Lung (tissue), 12 donors: ENCODE data around the gene ST3GAL3. TPM values are rescaled to one million over a fixed set of nuclear protein-coding genes. Genes with fewer than 3 reads are reported as not detected.

ENCODE experiments used
- ATAC-seq: fragments of 200-7000 bp; cut with Tn5 transposase; one replicate; pipeline ENCODE4 v1.9.1; 2020; ENCODE audit warnings: moderate number of reproducible peaks; ENCODE audit not compliant: insufficient read depth, low FRiP score
- DNase-seq, 3 donors: peaks; one replicate each; pipeline ENCODE4 v3.0.0-alpha.2; 2013 to 2017
- H3K27ac ChIP-seq, 2 donors: one replicate each; pipeline ENCODE4 v1.5.1; 2013; ENCODE audit warnings: mild to moderate bottlenecking in 2 of 2, moderate library complexity in 2 of 2, control low read depth in 1 of 2, inconsistent platforms in 1 of 2, low read depth in 1 of 2, low read length in 1 of 2
- H3K27me3 ChIP-seq, 3 donors: one replicate each; pipeline ENCODE4 v1.5.1; 2013; ENCODE audit warnings: low read length in 2 of 3; ENCODE audit not compliant: control insufficient read depth in 3 of 3, insufficient read depth in 3 of 3
- H3K36me3 ChIP-seq, 4 donors: one replicate each; pipeline ENCODE4 v1.5.1; 2013; ENCODE audit warnings: low read length in 4 of 4, mild to moderate bottlenecking in 1 of 4, moderate library complexity in 1 of 4; ENCODE audit not compliant: control insufficient read depth in 4 of 4, insufficient read depth in 4 of 4
- H3K4me1 ChIP-seq, 5 donors: one replicate each; pipeline ENCODE4 v1.5.1; 2013; ENCODE audit warnings: low read length in 5 of 5, mild to moderate bottlenecking in 2 of 5, moderate library complexity in 1 of 5; ENCODE audit not compliant: control insufficient read depth in 5 of 5, insufficient read depth in 5 of 5
- H3K4me3 ChIP-seq: one replicate; pipeline ENCODE4 v1.5.1; 2013; ENCODE audit warnings: mild to moderate bottlenecking, control low read depth, moderate library complexity
- H3K9ac ChIP-seq, 2 donors: one replicate each; pipeline ENCODE4 v1.5.1; 2013; ENCODE audit warnings: low read length in 2 of 2, control low read depth in 1 of 2; ENCODE audit not compliant: insufficient read depth in 1 of 2
- H3K9me3 ChIP-seq, 4 donors: one replicate each; pipeline ENCODE4 v1.5.1; 2013; ENCODE audit warnings: low read length in 3 of 4, mild to moderate bottlenecking in 1 of 4, moderate library complexity in 1 of 4; ENCODE audit not compliant: control insufficient read depth in 4 of 4, insufficient read depth in 3 of 4
- WGBS, 2 donors: extraction: QIAGEN DNeasy Blood & Tissue Kit; methylation state at CpG; one replicate each; pipeline ENCODE4 v1.1.7; 2013; 5-methylcytosine and 5-hydroxymethylcytosine counted together
- polyA plus RNA-seq, 2 donors: library from polyadenylated mRNA; stranded (reverse); fragments of 200-250 nt; gene quantifications; one replicate each; pipeline ENCODE4 v1.2.1, GENCODE V29; 2013
- total RNA-seq, 2 donors: library from RNA; depleted of rRNA in 1 of 2; stranded (reverse); fragments of >200 nt in 1 of 2; gene quantifications; one replicate each; pipeline ENCODE4 v1.2.1, GENCODE V29; 2014 to 2021
- TF ChIP-seq, protein P1 (sequence below): IDR thresholded peaks from 2 replicates; pipeline ENCODE4 v1.5.1; 2012; ENCODE audit warnings: mild to moderate bottlenecking; ENCODE audit errors: control extremely low read depth, extremely low read depth
- donor health status: control.
- donor health status: control.
- donor health status: Bipolar disorder and iron deficiency.
- donor health status: healthy.
- donor health status: DM: yes; HTN: yes; CAD: no.

The ST3GAL3 gene
- total and polyA plus RNA-seq, 4 donors = 8.4 to 28.0 (median 17.1) TPM

DNA sequence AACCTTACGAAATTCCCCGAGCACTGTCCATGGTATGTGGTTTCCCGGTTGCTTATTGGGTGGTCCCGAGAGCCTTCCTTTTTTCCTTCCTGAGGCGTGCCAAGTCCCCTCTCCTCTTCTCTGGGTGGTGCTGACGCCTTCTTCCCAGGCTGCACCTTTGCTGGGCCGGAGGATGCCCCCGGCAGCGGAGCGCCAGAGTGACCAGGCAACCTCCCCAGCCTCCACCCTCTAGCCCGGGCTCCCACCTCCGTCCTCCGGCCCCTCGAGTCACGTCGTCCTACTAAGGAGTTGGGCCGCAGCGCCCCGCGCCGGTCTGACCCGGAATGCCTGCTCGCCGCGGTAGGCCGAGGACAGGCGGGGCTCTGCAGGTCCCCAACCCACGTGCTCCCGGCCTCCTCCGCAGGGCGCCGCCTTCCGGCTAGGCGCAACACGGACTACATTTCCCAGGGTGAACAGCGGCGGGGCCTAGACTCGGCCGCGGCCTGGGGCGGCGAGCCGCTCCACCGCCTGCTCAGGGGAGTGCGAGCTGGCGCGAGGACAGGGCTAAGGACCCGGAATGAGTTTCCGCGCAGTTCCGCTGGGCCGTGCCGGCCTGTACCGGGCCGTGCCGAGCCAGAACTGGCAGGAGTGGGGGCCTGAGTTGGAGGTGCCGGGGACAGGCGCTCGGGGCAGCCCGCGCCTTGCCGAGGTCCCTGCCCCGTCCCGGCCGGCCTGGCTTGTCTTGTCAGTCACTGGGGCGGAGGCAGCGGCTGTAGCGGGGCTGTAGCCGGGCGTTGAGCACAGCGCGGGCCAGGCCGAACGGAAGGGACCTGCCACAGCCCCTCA, 239.1 kb downstream of the ST3GAL3 start, which contains the start of gene IPO13:
Gene IPO13 (plus strand): TSS at position 715 of the 825 bp plus-strand sequence. CDS start 651 bp downstream, outside the sequence.
- Histone ChIP-seq H3K36me3 (peaks cover 0 to 10% (median 0%) of the 10 kb centered on the region in 4 donors), H3K9me3 (no peaks in the 10 kb centered on the region), H3K27ac (peak within 1 kb of the TSS; percentile 97 to 99), H3K4me1 (peaks cover 3 to 20% (median 13%) of the 10 kb centered on the region in 5 donors), H3K9ac (peak within 1 kb of the TSS; percentile 40 to 89), H3K4me3 (peak within 1 kb of the TSS; percentile 71), H3K27me3 (no peaks in the 10 kb centered on the region)
- DNase-seq (peak; percentile 96 to 97 (median 96)), ATAC-seq (peak; percentile 98)
- WGBS, 2 donors = 0 to 1% methylated on average over 72 to 74 of the region's 74 CpGs
- TF ChIP-seq, protein P1, sequence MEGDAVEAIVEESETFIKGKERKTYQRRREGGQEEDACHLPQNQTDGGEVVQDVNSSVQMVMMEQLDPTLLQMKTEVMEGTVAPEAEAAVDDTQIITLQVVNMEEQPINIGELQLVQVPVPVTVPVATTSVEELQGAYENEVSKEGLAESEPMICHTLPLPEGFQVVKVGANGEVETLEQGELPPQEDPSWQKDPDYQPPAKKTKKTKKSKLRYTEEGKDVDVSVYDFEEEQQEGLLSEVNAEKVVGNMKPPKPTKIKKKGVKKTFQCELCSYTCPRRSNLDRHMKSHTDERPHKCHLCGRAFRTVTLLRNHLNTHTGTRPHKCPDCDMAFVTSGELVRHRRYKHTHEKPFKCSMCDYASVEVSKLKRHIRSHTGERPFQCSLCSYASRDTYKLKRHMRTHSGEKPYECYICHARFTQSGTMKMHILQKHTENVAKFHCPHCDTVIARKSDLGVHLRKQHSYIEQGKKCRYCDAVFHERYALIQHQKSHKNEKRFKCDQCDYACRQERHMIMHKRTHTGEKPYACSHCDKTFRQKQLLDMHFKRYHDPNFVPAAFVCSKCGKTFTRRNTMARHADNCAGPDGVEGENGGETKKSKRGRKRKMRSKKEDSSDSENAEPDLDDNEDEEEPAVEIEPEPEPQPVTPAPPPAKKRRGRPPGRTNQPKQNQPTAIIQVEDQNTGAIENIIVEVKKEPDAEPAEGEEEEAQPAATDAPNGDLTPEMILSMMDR = peak; percentile 78

DNA sequence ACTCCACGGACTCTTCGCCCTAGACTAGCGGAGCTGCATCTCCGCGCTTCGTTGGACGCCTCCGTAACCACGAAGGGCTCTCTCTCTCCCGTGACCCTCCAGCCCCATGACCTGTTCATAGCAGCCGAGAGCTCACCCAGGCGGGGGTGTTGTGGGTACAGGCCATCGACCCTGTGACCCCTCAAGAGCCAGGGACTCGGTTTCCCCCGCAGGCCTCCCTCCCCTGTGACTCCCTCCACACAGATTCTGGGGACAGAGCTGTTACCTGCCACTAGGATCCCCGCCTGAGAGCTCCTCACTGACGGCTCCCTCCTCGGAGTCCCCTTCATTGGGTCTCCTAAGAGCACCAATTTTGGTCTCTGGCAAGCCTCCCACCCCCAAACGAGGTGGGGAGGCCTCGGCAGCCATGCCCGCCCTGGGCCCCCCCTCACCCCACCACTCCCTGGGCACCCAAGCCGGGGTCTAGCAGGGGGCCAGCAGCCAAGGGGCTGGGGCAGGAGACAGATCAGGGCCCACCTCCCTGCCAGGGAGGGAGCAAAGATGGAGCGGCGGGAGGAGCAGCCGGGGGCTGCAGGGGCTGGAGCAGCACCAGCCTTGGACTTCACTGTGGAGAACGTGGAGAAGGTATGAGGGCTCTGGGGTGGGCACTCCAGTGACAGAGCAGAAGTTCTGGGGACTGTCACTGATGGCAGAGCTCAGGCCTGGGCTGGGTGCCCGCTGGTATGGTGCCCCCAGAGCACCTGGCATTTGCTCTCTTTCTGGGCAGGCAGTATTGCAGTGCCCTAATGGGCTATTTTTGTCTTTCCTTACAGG, 239.9 kb downstream of the ST3GAL3 start:
- Histone ChIP-seq H3K4me1 (peaks cover 3 to 20% (median 13%) of the 10 kb centered on the region in 5 donors), H3K27ac (peak overlapping the region; percentile 97 to 99), H3K9me3 (no peaks in the 10 kb centered on the region), H3K27me3 (no peaks in the 10 kb centered on the region), H3K4me3 (peak overlapping the region; percentile 71), H3K36me3 (peaks cover 0 to 10% (median 0%) of the 10 kb centered on the region in 4 donors), H3K9ac (peak overlapping the region; percentile 39 to 74)
- TF ChIP-seq, protein P1 = no peak
- ATAC-seq = peak; percentile 5
- no peak for DNase-seq
- WGBS, 2 donors = 7 to 11% methylated on average over 26 to 27 of the region's 27 CpGs

DNA sequence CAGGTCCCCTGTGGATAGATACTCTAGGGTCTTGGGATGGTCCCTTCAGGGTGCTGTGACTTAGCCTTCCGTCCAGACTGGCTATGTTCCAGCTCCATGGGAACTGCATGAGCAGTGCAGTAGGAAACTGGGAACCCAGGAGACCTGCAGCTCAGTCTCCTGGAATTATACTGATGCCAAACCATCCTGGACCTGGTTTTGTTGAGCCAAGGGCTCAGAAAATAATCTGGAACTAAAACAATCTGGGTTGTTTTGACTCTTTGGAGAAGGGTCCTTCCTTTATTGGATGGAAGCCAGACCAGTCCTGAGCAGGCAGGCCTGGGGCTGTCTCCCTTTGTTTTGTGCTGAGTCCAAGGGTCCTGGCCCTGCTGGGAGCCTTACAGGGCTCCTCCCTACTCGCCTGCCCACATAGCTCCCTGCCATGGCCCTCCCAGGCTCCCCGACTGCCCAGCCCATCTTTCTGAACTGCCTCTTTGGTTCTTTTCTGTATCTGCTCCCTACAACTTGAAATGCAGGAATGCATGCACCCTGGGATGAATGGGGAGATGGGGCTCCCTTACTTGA, 240.6 kb downstream of the ST3GAL3 start:
- TF ChIP-seq, protein P1 = no peak
- Histone ChIP-seq H3K27ac (no peak overlapping the region), H3K27me3 (no peaks in the 10 kb centered on the region), H3K9ac (no peak overlapping the region), H3K36me3 (peaks cover 0 to 10% (median 0%) of the 10 kb centered on the region in 4 donors), H3K4me3 (peak overlapping the region; percentile 71), H3K4me1 (peaks cover 3 to 20% (median 13%) of the 10 kb centered on the region in 5 donors), H3K9me3 (no peaks in the 10 kb centered on the region)
- ATAC-seq (no peak), DNase-seq (no peak)
- 36 to 72% methylated on average over 3 of the region's 3 CpGs for WGBS, 2 donors
